Neural progenitor cell (in vitro differentiated cells): ENCODE results near the gene NKTR. TPM values are rescaled to one million over a fixed set of nuclear protein-coding genes. Genes with fewer than 3 reads are reported as not detected.

Experiments
- DNase-seq: peaks from one replicate; pipeline ENCODE4 v3.0.0-alpha.2; 2016; ENCODE audit warnings: low spot score
- H2AFZ ChIP-seq: fragments of 200-600 bp; sonication (generic); replicated peaks from 2 replicates; pipeline ENCODE4 v1.6.1; 2016; ENCODE audit warnings: antibody characterized with exemption
- H3F3A ChIP-seq: fragments of 200-600 bp; sonication (generic); 2 replicates; pipeline ENCODE4 v1.6.1; 2016; ENCODE audit warnings: antibody characterized with exemption, low read depth
- H3K27ac ChIP-seq: fragments of 200-600 bp; sonication (generic); 2 replicates; pipeline ENCODE4 v1.5.1; 2016; ENCODE audit warnings: mild to moderate bottlenecking
- H3K27me3 ChIP-seq: fragments of 200-600 bp; sonication (generic); 2 replicates; pipeline ENCODE4 v1.6.1; 2016; ENCODE audit warnings: mild to moderate bottlenecking, moderate library complexity
- H3K36me3 ChIP-seq: fragments of 200-600 bp; sonication (generic); 2 replicates; pipeline ENCODE4 v1.5.1; 2016
- H3K4me1 ChIP-seq: fragments of 200-600 bp; sonication (generic); 2 replicates; pipeline ENCODE4 v1.6.1; 2016; ENCODE audit warnings: mixed run types
- H3K4me2 ChIP-seq: fragments of 200-600 bp; sonication (generic); 2 replicates; pipeline ENCODE4 v1.6.1; 2016
- H3K4me3 ChIP-seq: fragments of 200-600 bp; sonication (generic); 2 replicates; pipeline ENCODE4 v1.5.1; 2016
- H3K79me2 ChIP-seq: fragments of 200-600 bp; sonication (generic); 2 replicates; pipeline ENCODE4 v1.6.1; 2016; ENCODE audit warnings: low read depth
- H3K9ac ChIP-seq: fragments of 200-600 bp; sonication (generic); 2 replicates; pipeline ENCODE4 v1.6.1; 2016
- H3K9me3 ChIP-seq: fragments of 200-600 bp; sonication (generic); 2 replicates; pipeline ENCODE4 v1.5.1; 2016; ENCODE audit warnings: low read depth
- H4K20me1 ChIP-seq: fragments of 200-600 bp; sonication (generic); 2 replicates; pipeline ENCODE4 v1.6.1; 2016; ENCODE audit warnings: low read depth
- H3K27ac Mint-ChIP-seq: 3 replicates; pipeline ENCODE4 v1.8.0; 2021; ENCODE audit warnings: mixed read lengths
- H3K27me3 Mint-ChIP-seq: 2 replicates; pipeline ENCODE4 v1.8.0; 2022; ENCODE audit warnings: low read depth, mild to moderate bottlenecking, inconsistent platforms, moderate library complexity, mixed read lengths; ENCODE audit not compliant: insufficient read depth
- H3K36me3 Mint-ChIP-seq: 3 replicates; pipeline ENCODE4 v1.8.0; 2021; ENCODE audit warnings: mixed read lengths
- H3K4me1 Mint-ChIP-seq: 3 replicates; pipeline ENCODE4 v1.8.0; 2021; ENCODE audit warnings: mixed read lengths
- H3K4me3 Mint-ChIP-seq: 3 replicates; pipeline ENCODE4 v1.8.0; 2021; ENCODE audit warnings: mild to moderate bottlenecking, moderate library complexity, mixed read lengths
- H3K9me3 Mint-ChIP-seq: 3 replicates; pipeline ENCODE4 v1.8.0; 2020; ENCODE audit warnings: mixed read lengths
- EZH2 ChIP-seq: fragments of 200-600 bp; sonication (generic); IDR thresholded peaks from 2 replicates; pipeline ENCODE4 v1.6.1; 2017; ENCODE audit warnings: antibody characterized with exemption, mild to moderate bottlenecking, moderate library complexity
- EZH2phosphoT487 ChIP-seq: fragments of 200-600 bp; sonication (generic); IDR thresholded peaks from 2 replicates; pipeline ENCODE4 v1.6.1; 2017; ENCODE audit warnings: antibody characterized with exemption
- total RNA-seq: library from RNA; depleted of rRNA; stranded (reverse); fragments of >200 nt; gene quantifications from 2 replicates; pipeline ENCODE4 v1.2.3, GENCODE V29; 2015; ENCODE audit warnings: low replicate concordance
- TF ChIP-seq, protein P1 (sequence below): fragments of 200-600 bp; sonication (generic); IDR thresholded peaks from 2 replicates; pipeline ENCODE4 v1.5.1; 2017; ENCODE audit warnings: antibody characterized with exemption, mild to moderate bottlenecking

NKTR gene
- total RNA-seq, 1 donor from 2014 or later = 190 TPM

DNA sequence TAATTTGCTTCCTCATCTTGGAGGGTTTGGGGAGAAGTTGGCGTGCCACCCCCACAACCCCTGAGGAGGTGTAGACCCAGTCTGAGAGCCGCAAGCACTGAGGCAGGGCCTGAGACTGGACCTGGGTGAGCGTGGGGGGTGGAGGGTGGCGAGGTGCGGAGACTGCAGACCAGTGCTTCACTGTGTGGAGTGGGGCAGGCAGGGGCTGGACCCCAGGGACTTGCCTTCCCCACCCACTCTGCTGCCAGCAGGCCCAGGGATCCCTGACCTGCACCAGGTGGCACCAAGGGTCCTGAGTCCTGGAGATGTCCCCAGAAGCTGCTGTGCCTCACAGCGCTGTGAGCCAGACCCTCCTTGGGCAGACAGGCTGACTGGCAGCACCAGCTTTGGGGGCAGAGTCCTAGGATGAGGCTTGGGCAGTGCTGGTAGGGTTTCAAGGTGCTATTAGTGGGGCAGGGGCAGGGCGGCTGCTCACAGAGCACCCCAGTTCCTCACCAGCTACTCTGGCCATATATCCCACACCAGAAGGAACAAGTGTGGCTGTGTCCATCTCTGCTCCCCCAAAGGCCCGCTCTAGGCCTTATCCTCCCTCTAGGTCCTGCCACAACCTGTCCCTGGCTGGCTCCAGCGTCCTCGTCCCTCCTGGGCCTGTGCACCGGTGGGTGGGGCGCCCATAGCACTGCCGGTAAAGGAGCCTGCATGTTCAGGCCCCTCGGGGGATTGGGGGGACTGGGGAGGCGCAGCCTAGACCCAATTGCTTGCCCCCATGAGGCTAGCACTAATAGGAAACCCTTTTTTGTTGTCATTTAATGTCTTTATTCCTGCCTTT, 64.8 kb downstream of the NKTR start:
- peaks cover 7% of the 10 kb centered on the region for H3K4me1 Mint-ChIP-seq
- H3K27me3 Mint-ChIP-seq = peaks cover 4% of the 10 kb centered on the region
- no peak overlapping the region for H3K9ac ChIP-seq
- H3K4me1 ChIP-seq = no peaks in the 10 kb centered on the region
- no peaks in the 10 kb centered on the region for H3F3A ChIP-seq
- TF ChIP-seq, protein P1, sequence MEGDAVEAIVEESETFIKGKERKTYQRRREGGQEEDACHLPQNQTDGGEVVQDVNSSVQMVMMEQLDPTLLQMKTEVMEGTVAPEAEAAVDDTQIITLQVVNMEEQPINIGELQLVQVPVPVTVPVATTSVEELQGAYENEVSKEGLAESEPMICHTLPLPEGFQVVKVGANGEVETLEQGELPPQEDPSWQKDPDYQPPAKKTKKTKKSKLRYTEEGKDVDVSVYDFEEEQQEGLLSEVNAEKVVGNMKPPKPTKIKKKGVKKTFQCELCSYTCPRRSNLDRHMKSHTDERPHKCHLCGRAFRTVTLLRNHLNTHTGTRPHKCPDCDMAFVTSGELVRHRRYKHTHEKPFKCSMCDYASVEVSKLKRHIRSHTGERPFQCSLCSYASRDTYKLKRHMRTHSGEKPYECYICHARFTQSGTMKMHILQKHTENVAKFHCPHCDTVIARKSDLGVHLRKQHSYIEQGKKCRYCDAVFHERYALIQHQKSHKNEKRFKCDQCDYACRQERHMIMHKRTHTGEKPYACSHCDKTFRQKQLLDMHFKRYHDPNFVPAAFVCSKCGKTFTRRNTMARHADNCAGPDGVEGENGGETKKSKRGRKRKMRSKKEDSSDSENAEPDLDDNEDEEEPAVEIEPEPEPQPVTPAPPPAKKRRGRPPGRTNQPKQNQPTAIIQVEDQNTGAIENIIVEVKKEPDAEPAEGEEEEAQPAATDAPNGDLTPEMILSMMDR = no peak
- TF ChIP-seq EZH2 (no peak), EZH2phosphoT487 (no peak)
- no peak overlapping the region for H3K4me3 ChIP-seq
- H4K20me1 ChIP-seq = no peaks in the 10 kb centered on the region
- no peak for DNase-seq
- no peak overlapping the region for H3K4me2 ChIP-seq
- no peak overlapping the region for H3K4me3 Mint-ChIP-seq
- H3K27ac ChIP-seq = no peak overlapping the region
- H3K27ac Mint-ChIP-seq = no peak overlapping the region
- H3K9me3 ChIP-seq = no peaks in the 10 kb centered on the region
- peaks cover 3% of the 10 kb centered on the region for H3K36me3 Mint-ChIP-seq
- no peaks in the 10 kb centered on the region for H3K36me3 ChIP-seq
- H3K27me3 ChIP-seq = no peaks in the 10 kb centered on the region
- peaks cover 7% of the 10 kb centered on the region for H3K9me3 Mint-ChIP-seq
- no peaks in the 10 kb centered on the region for H3K79me2 ChIP-seq
- no peak overlapping the region for H2AFZ ChIP-seq

DNA sequence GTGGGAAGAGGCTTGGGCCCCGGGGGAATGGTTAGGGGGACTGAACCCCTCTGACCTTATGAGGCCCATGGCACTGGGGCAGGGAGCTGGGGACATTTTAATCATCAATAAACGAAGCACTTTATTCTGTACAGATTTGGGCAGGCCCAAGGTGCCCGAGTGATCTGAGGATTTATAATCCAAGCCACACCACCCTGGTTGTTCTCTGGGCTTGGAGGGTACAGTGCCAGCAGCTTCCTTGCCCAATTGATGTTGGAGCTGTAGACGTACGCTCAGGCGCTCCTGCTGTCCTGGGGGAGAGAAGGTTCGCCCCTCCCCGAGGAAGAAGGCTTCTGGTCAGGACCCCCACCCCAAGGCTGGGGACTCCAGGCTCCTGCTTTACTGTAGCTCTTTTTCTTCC, 65.5 kb downstream of the NKTR start:
- Mint-ChIP-seq H3K4me3 (no peak overlapping the region), H3K9me3 (peaks cover 9% of the 10 kb centered on the region), H3K36me3 (peaks cover 1% of the 10 kb centered on the region), H3K27ac (no peak overlapping the region), H3K4me1 (peaks cover 7% of the 10 kb centered on the region), H3K27me3 (peaks cover 4% of the 10 kb centered on the region)
- no peak for DNase-seq
- Histone ChIP-seq H4K20me1 (no peaks in the 10 kb centered on the region), H3K36me3 (no peaks in the 10 kb centered on the region), H3K27me3 (no peaks in the 10 kb centered on the region), H3K4me2 (no peak overlapping the region), H2AFZ (no peak overlapping the region), H3K9me3 (no peaks in the 10 kb centered on the region), H3K4me1 (no peaks in the 10 kb centered on the region), H3K9ac (no peak overlapping the region), H3K79me2 (no peaks in the 10 kb centered on the region), H3K27ac (no peak overlapping the region), H3K4me3 (no peak overlapping the region), H3F3A (no peaks in the 10 kb centered on the region)
- no peak for TF ChIP-seq EZH2
- no peak for TF ChIP-seq EZH2phosphoT487
- TF ChIP-seq, protein P1 = no peak

DNA sequence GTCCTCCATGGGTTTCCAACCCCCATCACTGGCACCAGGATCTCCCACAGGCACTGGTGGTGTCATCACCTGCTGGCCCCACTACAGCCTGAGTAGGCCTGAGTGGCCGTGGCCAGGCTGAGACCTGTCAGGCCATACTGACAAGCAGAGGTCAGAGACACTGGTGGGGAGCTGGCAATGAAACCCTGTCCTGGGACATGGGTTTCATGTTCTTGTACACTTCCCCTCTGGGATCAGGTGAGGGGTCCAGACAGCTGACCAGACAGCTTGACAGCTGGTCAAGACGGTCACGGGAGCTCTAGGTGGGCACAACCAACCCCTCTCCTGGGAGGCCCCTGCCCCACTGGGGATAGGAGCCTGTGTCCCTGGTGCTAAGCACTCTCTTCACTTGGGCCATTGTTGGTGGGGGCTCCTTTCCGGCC, 66.1 kb downstream of the NKTR start:
- Mint-ChIP-seq H3K36me3 (no peaks in the 10 kb centered on the region), H3K4me1 (peaks cover 7% of the 10 kb centered on the region), H3K4me3 (no peak overlapping the region), H3K9me3 (peaks cover 9% of the 10 kb centered on the region), H3K27ac (no peak overlapping the region), H3K27me3 (peaks cover 4% of the 10 kb centered on the region)
- H3K27ac ChIP-seq = no peak overlapping the region
- no peak for DNase-seq
- no peaks in the 10 kb centered on the region for H3K27me3 ChIP-seq
- TF ChIP-seq EZH2phosphoT487 = no peak
- TF ChIP-seq EZH2 = no peak
- TF ChIP-seq, protein P1 = no peak
- no peaks in the 10 kb centered on the region for H3K79me2 ChIP-seq
- no peak overlapping the region for H3K4me2 ChIP-seq
- no peaks in the 10 kb centered on the region for H3K4me1 ChIP-seq
- no peak overlapping the region for H2AFZ ChIP-seq
- H3K4me3 ChIP-seq = no peak overlapping the region
- H3K36me3 ChIP-seq = no peaks in the 10 kb centered on the region
- H3K9me3 ChIP-seq = no peaks in the 10 kb centered on the region
- no peak overlapping the region for H3K9ac ChIP-seq
- no peaks in the 10 kb centered on the region for H4K20me1 ChIP-seq
- no peaks in the 10 kb centered on the region for H3F3A ChIP-seq
